ENCODE data around the gene MANBA.

The MANBA gene

DNA sequence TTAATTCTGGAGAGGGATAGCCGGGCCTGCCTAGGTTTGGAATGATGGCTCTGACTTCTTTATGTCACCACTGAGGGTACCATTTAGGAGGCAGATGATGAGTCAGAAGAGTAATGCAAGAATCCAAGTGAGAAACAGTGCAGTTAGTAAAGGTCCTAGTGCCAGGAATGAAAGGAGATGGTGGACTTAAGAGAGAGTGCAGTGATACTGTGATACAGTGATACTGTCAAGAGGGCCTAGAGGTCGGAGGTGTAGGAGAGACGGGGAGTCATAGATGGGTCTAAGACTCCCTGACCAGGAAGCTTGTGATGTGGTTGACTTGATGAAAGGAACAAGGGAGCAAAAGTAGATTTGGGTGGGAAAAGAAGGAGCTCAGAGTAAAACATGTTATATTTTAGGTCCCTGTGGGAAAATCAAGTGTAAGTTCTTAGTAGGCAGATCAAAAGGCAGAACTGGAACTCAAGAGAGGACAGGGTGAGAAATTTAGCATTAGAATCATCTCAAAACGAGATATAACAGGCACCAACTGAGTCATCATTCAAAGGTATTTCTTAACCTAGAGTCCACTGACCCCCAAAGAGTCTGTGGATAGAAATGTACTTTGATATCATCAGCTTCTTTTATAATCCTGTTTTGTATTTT, 174.6 kb downstream of the MANBA start:
- DNase-seq: no peak

DNA sequence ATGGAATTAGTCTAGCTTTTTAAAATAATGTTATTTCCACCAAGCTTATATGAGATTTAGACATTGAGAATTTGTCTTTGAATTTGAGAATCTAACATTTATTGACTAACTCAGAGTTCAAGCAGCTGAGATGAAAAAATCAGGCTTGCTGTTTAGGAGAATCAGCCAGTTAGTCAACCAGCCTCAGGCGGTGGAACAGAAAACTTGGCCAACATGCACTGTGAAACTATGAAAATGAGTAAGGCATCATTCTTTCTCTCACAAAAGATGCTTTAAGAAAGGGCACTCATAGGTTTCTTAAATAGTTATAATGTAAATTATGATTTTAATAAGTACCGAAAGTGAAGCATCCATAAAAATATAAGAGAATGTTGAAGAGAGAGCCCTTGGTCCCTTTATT, 175.4 kb downstream of the MANBA start:
- DNase-seq: no peak

DNA sequence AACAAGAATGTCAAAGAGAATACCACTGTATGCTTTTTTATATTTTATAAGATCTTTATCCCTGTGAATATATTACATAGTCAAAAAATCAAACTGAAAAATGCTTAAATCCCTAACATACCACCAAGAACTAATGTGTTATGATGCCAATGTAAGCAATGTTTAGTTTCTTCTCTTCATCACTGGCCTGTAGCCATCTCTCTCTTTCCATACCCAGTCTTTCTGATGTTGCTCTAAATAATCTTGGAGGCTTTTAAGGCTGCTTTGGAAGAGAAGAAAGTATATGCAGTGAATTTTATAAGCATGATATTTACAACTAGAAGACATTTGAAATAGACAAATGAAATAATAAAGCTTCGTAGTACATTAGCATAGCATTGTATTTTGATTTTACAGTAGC, 176.7 kb downstream of the MANBA start:
- DNase-seq: no peak
